ENCODE data around the gene TOMM5.

TOMM5 gene

DNA sequence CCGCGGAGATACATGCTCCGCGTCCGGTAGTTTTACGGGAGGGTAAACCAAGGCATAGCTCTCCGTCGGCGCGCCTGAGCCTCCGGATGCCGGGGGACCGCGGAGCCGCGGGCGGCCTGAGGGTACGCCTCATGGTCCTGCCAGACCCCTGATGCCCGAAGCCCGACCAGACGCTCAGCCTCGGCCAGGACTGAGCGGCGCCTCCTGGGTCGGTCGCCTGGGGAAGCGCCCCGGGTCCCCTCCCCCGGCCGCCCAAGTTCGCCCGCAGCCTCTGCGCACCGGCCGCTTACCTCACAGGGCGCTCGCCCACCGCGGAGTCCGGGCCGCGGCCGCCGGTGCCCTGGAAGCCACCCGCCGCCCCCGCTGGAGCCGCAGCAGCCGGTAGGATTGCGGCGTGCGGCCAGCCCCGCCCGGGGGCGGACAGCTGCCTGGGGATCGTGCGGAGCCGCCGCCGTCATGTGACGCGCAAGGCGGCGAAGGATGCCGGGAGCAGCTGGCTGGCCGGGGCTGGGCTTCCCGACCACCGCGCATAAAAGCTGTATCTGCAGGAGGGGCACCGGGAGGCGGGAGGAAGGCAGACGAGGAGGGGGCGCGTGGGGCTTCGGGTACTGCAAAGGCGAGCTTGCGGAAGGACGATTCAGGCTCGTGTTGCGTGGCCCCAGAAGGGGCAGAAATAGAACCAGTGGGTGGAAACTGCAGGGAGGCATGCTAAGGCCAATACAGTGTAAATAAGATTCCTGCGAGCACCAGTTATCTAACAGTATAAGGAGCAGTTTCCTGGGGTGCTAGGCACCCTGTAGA, 16.3 kb downstream of the TOMM5 start, which contains the start of gene FBXO10:
Gene FBXO10, minus strand, starts transcription at position 460 of the 801 bp plus-strand sequence. CDS start 34,612 bp downstream, outside the sequence.
- peak within 1 kb of the TSS; percentile 55 for H3K27ac ChIP-seq
- DNase-seq, result peak; percentile 47
- TF ChIP-seq, protein P1, sequence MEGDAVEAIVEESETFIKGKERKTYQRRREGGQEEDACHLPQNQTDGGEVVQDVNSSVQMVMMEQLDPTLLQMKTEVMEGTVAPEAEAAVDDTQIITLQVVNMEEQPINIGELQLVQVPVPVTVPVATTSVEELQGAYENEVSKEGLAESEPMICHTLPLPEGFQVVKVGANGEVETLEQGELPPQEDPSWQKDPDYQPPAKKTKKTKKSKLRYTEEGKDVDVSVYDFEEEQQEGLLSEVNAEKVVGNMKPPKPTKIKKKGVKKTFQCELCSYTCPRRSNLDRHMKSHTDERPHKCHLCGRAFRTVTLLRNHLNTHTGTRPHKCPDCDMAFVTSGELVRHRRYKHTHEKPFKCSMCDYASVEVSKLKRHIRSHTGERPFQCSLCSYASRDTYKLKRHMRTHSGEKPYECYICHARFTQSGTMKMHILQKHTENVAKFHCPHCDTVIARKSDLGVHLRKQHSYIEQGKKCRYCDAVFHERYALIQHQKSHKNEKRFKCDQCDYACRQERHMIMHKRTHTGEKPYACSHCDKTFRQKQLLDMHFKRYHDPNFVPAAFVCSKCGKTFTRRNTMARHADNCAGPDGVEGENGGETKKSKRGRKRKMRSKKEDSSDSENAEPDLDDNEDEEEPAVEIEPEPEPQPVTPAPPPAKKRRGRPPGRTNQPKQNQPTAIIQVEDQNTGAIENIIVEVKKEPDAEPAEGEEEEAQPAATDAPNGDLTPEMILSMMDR (IDR thresholded peaks at IDR 0.05; ENCODE audit: low read depth, low read length, missing control alignments), result no peak
- H3K36me3 ChIP-seq (replicated peaks), result peaks cover under 1% of the 10 kb centered on the region
- in situ Hi-C loops (cut with HindIII; ENCODE audit: low pct_ligation_motif_present, low sequenced_read_pairs), result loop anchor here (25.0 kb wide), 1 partner anchor 89 kb away; the partner anchor contains the start of gene POLR1E
- no peaks in the 10 kb centered on the region for H3K27me3 ChIP-seq (replicated peaks)
- H3K4me3 ChIP-seq (ENCODE audit: low read depth, low read length), result peak within 1 kb of the TSS; percentile 81

DNA sequence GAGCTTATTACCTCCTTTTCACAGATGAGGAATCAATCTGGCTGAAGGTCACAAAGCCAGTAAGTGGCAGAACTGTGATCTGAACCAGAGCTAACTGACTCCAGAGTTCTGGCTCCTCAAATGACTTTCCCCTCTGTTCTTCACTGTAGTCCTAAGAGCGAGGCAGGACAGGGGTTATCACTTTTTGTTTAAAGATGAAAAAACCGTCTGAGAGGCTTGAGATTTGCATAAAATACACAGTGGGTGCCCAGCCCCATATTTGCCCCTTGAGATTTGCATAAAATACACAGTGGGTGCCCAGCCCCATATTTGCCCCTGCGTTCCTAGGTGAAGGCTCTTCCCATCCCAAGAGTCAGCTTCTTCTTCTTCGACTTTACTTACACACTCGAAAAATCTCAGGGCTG, 16.9 kb downstream of the TOMM5 start:
- H3K4me3 ChIP-seq (ENCODE audit: low read depth, low read length), result peak overlapping the region; percentile 81
- no peak for DNase-seq
- H3K27me3 ChIP-seq (replicated peaks), result no peaks in the 10 kb centered on the region
- TF ChIP-seq, protein P1 (IDR thresholded peaks at IDR 0.05; ENCODE audit: low read depth, low read length, missing control alignments), result no peak
- H3K27ac ChIP-seq, result peak overlapping the region; percentile 55
- in situ Hi-C loops (cut with HindIII; ENCODE audit: low pct_ligation_motif_present, low sequenced_read_pairs), result loop anchor here (25.0 kb wide), 1 partner anchor 88 kb away; the partner anchor contains the start of gene POLR1E
- no peaks in the 10 kb centered on the region for H3K36me3 ChIP-seq (replicated peaks)

DNA sequence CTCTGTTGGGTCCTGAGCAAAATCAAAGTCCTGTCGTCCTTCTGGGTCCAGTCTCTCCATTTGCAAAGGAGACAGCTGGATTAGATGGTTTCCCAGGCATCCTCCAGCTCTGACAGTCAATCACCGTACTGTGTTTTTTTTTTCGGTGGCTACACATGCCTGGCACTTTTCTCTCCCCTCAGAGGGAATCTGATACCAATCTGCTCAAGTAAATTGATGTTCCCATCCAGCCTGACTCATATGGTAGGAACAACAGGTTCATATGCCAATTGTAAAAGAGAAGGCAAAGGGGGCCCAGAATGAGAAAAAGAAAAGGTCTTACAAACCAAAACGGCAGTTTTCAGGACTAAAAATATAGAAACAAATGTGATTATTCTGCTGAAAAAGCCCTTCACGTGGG, 17.4 kb downstream of the TOMM5 start:
- DNase-seq, result no peak
- in situ Hi-C loops (cut with HindIII; ENCODE audit: low pct_ligation_motif_present, low sequenced_read_pairs), result loop anchor here (25.0 kb wide), 1 partner anchor 88 kb away; the partner anchor contains the start of gene POLR1E
- no peaks in the 10 kb centered on the region for H3K36me3 ChIP-seq (replicated peaks)
- no peaks in the 10 kb centered on the region for H3K27me3 ChIP-seq (replicated peaks)
- TF ChIP-seq, protein P1 (IDR thresholded peaks at IDR 0.05; ENCODE audit: low read depth, low read length, missing control alignments), result no peak
- no peak overlapping the region for H3K27ac ChIP-seq
- H3K4me3 ChIP-seq (ENCODE audit: low read depth, low read length), result peak overlapping the region; percentile 81

DNA sequence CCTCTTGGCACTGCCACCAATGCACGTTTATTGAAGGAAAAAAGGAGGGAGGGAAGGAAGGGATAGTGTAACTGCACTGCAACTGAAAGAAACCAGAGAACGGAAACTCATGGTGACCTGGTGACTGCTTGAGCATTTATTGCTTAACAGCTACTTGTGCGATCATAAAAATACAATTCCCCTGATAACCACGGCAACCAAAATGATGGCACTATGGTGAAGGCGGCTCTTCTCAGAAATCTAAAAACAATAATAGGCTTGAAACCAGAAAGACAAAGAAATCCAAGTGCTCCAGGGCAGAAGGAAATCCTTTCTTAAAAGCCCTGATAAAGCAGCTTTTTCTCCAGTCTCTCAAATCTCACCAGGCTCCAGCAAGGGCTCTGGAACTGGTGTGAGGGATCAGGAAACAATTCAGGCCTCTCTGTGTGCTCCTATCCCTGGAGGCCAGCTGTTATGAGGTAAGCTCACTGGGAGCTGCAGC, 18.1 kb downstream of the TOMM5 start:
- Histone ChIP-seq H3K4me3 (ENCODE audit: low read depth, low read length) (peak overlapping the region; percentile 12), H3K36me3 (replicated peaks) (no peaks in the 10 kb centered on the region), H3K27ac (peak overlapping the region; percentile 3), H3K27me3 (replicated peaks) (no peaks in the 10 kb centered on the region)
- TF ChIP-seq, protein P1 (IDR thresholded peaks at IDR 0.05; ENCODE audit: low read depth, low read length, missing control alignments), result no peak
- DNase-seq, result peak; percentile 47
- in situ Hi-C loops (cut with HindIII; ENCODE audit: low pct_ligation_motif_present, low sequenced_read_pairs), result no loop called here

DNA sequence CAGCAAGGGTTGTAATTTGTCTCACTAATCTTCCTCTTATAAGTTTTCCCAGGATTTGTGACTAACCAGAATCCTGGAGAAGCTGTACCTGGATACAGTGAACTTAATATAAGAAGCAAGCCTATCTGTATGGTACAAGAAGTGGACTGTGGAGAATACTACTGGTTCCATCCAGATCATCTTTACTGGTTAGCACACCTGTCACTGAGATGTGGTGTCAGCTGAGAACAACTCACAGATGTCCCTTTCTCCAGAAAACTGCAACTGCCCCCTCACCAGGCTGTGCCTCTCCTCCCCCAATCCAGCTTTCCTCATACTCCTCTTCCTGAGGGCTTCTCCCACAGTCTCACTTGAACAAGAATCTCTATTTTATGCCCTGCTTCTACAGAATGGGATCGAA, 21.1 kb downstream of the TOMM5 start:
- in situ Hi-C loops (cut with HindIII; ENCODE audit: low pct_ligation_motif_present, low sequenced_read_pairs), result no loop called here
- DNase-seq, result no peak
- H3K4me3 ChIP-seq (ENCODE audit: low read depth, low read length), result no peak overlapping the region
- no peaks in the 10 kb centered on the region for H3K36me3 ChIP-seq (replicated peaks)
- H3K27me3 ChIP-seq (replicated peaks), result no peaks in the 10 kb centered on the region
- no peak overlapping the region for H3K27ac ChIP-seq
- TF ChIP-seq, protein P1 (IDR thresholded peaks at IDR 0.05; ENCODE audit: low read depth, low read length, missing control alignments), result no peak

Data from brain microvascular endothelial cell (primary cell).